Skeletal muscle tissue (tissue), 4 donors: ENCODE measurements around the gene PBOV1. TPM values are rescaled to one million over a fixed set of nuclear protein-coding genes. Genes with fewer than 3 reads are reported as not detected.

Experiments used
- H3K27ac ChIP-seq: one replicate; pipeline ENCODE4 v1.7.0; 2013; ENCODE audit warnings: mild to moderate bottlenecking, low read depth, low read length, inconsistent platforms
- H3K27me3 ChIP-seq, 3 donors: one replicate each; pipeline ENCODE4 v1.7.0; 2013; ENCODE audit warnings: low read length in 3 of 3; ENCODE audit not compliant: control insufficient read depth in 3 of 3, insufficient read depth in 3 of 3
- H3K36me3 ChIP-seq, 3 donors: one replicate each; pipeline ENCODE4 v1.7.0; 2013; ENCODE audit warnings: low read length in 3 of 3; ENCODE audit not compliant: control insufficient read depth in 3 of 3, insufficient read depth in 3 of 3
- H3K4me1 ChIP-seq, 3 donors: one replicate each; pipeline ENCODE4 v1.7.0; 2013; ENCODE audit warnings: low read length in 3 of 3, mild to moderate bottlenecking in 3 of 3; ENCODE audit not compliant: control insufficient read depth in 3 of 3, insufficient read depth in 3 of 3
- H3K4me3 ChIP-seq, 3 donors: one replicate each; pipeline ENCODE4 v1.7.0; 2013; ENCODE audit warnings: low read length in 3 of 3
- H3K9ac ChIP-seq, 3 donors: one replicate each; pipeline ENCODE4 v1.7.0; 2013; ENCODE audit warnings: low read length in 3 of 3, mild to moderate bottlenecking in 3 of 3, moderate library complexity in 2 of 3, low read depth in 1 of 3
- H3K9me3 ChIP-seq, 3 donors: one replicate each; pipeline ENCODE4 v1.7.0; 2013; ENCODE audit warnings: low read length in 3 of 3; ENCODE audit not compliant: control insufficient read depth in 3 of 3
- total RNA-seq: library from RNA; depleted of rRNA; stranded (reverse); fragments of >200 nt; gene quantifications from one replicate; pipeline ENCODE4 v1.2.3, GENCODE V29; 2014
- donor health status: Osteomylitis.

Gene PBOV1
- not detected for total RNA-seq

- Histone ChIP-seq H3K36me3 (no peaks in the 10 kb centered on the region), H3K27me3 (peaks cover 0 to 5% (median 0%) of the 10 kb centered on the region in 3 donors), H3K9me3 (no peaks in the 10 kb centered on the region), H3K4me3 (no peak within 1 kb of the TSS), H3K9ac (no peak within 1 kb of the TSS), H3K27ac (no peak within 1 kb of the TSS), H3K4me1 (no peaks in the 10 kb centered on the region)
Measured at GRCh38 chr6:138218449-138218848, at the start of gene PBOV1. Gene PBOV1, minus strand, starts transcription at chr6:138218491. Its CDS starts 96 bp downstream, at chr6:138218395.

GRCh38 chr6:138266095-138266494 is 47.8 kb upstream of the PBOV1 start:
- H3K27ac ChIP-seq, result no peak overlapping the region
- H3K9me3 ChIP-seq, result no peaks in the 10 kb centered on the region

GRCh38 chr6:138264372-138264880 is 46.1 kb upstream of the PBOV1 start:
- Histone ChIP-seq H3K9me3 (no peaks in the 10 kb centered on the region), H3K4me1 (no peaks in the 10 kb centered on the region), H3K27ac (no peak overlapping the region), H3K4me3 (no peak overlapping the region), H3K9ac (no peak overlapping the region), H3K27me3 (no peaks in the 10 kb centered on the region), H3K36me3 (no peaks in the 10 kb centered on the region)

More at GRCh38 chr6:138266095-138266494, 47.8 kb upstream of the PBOV1 start:
- H3K36me3 ChIP-seq, result no peaks in the 10 kb centered on the region
- no peak overlapping the region for H3K4me3 ChIP-seq
- no peaks in the 10 kb centered on the region for H3K27me3 ChIP-seq
- H3K4me1 ChIP-seq, result no peaks in the 10 kb centered on the region
- no peak overlapping the region for H3K9ac ChIP-seq

- no peaks in the 10 kb centered on the region for H3K4me1 ChIP-seq
- no peak overlapping the region for H3K4me3 ChIP-seq
- H3K36me3 ChIP-seq, result no peaks in the 10 kb centered on the region
- no peaks in the 10 kb centered on the region for H3K9me3 ChIP-seq
- no peak overlapping the region for H3K27ac ChIP-seq
- H3K9ac ChIP-seq, result no peak overlapping the region
- H3K27me3 ChIP-seq, result no peaks in the 10 kb centered on the region
Measured at GRCh38 chr6:138263963-138264362, 45.7 kb upstream of the PBOV1 start.

GRCh38 chr6:138261116-138261780 is 43.0 kb upstream of the PBOV1 start:
- Histone ChIP-seq H3K9me3 (no peaks in the 10 kb centered on the region), H3K9ac (no peak overlapping the region), H3K27ac (no peak overlapping the region), H3K36me3 (no peaks in the 10 kb centered on the region), H3K4me1 (no peaks in the 10 kb centered on the region), H3K27me3 (no peaks in the 10 kb centered on the region), H3K4me3 (no peak overlapping the region)

GRCh38 chr6:138258991-138259390 is 40.7 kb upstream of the PBOV1 start:
- H3K9ac ChIP-seq, result no peak overlapping the region
- H3K27me3 ChIP-seq, result no peaks in the 10 kb centered on the region
- H3K4me3 ChIP-seq, result no peak overlapping the region
- H3K9me3 ChIP-seq, result no peaks in the 10 kb centered on the region
- H3K27ac ChIP-seq, result no peak overlapping the region
- no peaks in the 10 kb centered on the region for H3K4me1 ChIP-seq
- no peaks in the 10 kb centered on the region for H3K36me3 ChIP-seq

- H3K9me3 ChIP-seq, result no peaks in the 10 kb centered on the region
- H3K36me3 ChIP-seq, result no peaks in the 10 kb centered on the region
- no peaks in the 10 kb centered on the region for H3K27me3 ChIP-seq
- H3K9ac ChIP-seq, result no peak overlapping the region
- H3K4me3 ChIP-seq, result no peak overlapping the region
- no peak overlapping the region for H3K27ac ChIP-seq
- H3K4me1 ChIP-seq, result no peaks in the 10 kb centered on the region
Measured at GRCh38 chr6:138258197-138258596, 39.9 kb upstream of the PBOV1 start.

- Histone ChIP-seq H3K4me1 (no peaks in the 10 kb centered on the region), H3K9me3 (no peaks in the 10 kb centered on the region), H3K36me3 (no peaks in the 10 kb centered on the region), H3K9ac (no peak overlapping the region), H3K27me3 (no peaks in the 10 kb centered on the region), H3K27ac (no peak overlapping the region), H3K4me3 (no peak overlapping the region)
Measured at GRCh38 chr6:138257638-138258040, 39.3 kb upstream of the PBOV1 start.

- no peaks in the 10 kb centered on the region for H3K27me3 ChIP-seq
- H3K9ac ChIP-seq, result no peak overlapping the region
- H3K4me3 ChIP-seq, result no peak overlapping the region
- H3K27ac ChIP-seq, result no peak overlapping the region
- H3K4me1 ChIP-seq, result no peaks in the 10 kb centered on the region
- H3K9me3 ChIP-seq, result no peaks in the 10 kb centered on the region
- H3K36me3 ChIP-seq, result no peaks in the 10 kb centered on the region
Measured at GRCh38 chr6:138255443-138255842, 37.2 kb upstream of the PBOV1 start.

- Histone ChIP-seq H3K4me1 (no peaks in the 10 kb centered on the region), H3K27ac (no peak overlapping the region), H3K4me3 (no peak overlapping the region)
Measured at GRCh38 chr6:138253731-138254130, 35.4 kb upstream of the PBOV1 start.

More at GRCh38 chr6:138253731-138254130, 35.4 kb upstream of the PBOV1 start:
- no peak overlapping the region for H3K9ac ChIP-seq
- no peaks in the 10 kb centered on the region for H3K36me3 ChIP-seq
- H3K27me3 ChIP-seq, result no peaks in the 10 kb centered on the region
- H3K9me3 ChIP-seq, result no peaks in the 10 kb centered on the region
